ENCODE measurements around the gene CLTRN. TPM values are rescaled to one million over a fixed set of nuclear protein-coding genes. Genes with fewer than 3 reads are reported as not detected.
"Not testable (repeated sequence)": the region's sequence is repeated elsewhere in the genome, so short reads cannot be mapped to it uniquely, and the experiment has no call there.

Gene CLTRN, protein sequence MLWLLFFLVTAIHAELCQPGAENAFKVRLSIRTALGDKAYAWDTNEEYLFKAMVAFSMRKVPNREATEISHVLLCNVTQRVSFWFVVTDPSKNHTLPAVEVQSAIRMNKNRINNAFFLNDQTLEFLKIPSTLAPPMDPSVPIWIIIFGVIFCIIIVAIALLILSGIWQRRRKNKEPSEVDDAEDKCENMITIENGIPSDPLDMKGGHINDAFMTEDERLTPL
- polyA plus RNA-seq = under 1 TPM; 0.38 to 0.49 TPM

DNA sequence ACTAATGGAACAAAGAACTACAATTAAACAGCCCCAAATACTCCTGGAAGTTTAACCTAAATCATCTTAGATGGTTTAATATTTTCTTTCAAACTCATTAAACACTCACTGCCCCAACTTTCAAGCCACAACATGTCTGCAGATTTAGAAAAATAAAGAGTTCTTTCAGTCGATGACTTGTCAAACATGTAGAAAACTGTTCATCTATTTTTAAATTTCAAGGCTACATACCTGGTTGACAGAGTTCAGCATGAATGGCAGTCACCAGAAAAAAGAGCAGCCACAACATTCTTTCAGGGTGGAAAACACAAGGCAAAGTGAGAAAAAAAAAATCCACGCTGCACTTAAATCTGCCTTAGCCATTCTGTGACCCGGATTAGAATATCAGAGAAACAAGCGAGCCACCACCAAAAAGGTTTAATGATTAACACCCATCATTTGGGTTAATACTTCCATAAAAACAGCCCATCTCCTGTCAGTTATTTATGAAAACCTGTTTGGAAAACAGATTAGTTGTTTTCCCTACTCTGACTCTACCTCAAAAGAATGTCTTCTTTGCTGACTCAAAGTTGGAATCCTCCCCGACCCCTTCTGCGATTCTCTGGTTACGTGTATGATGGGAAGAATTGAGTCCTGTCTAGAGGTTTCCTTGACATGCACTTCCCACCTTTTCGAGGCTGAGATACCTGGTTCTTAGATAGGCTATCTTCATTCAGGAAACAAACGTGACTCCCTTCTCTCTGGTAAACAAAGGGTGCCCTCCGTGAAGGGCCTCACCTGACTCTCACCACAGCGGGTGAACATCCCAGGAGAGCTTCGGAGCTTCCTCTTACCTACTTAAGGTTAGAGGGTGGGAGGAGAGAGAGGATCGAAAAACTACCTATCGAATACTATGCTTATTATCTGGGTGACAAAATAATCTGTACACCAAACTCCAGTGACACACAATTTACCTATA lies at the start of gene CLTRN:
Gene CLTRN (minus strand): TSS at position 319 of the 958 bp plus-strand sequence. CDS start 30 bp downstream, at position 289.
- Histone ChIP-seq H3K4me3 (ENCODE audit: low read depth in 1 of 2, low read length in 2 of 2) (no peak within 1 kb of the TSS), H3K9me3 (ENCODE audit: control insufficient read depth in 2 of 2, insufficient read depth in 1 of 2, low read depth in 1 of 2, low read length in 1 of 2) (no peaks in the 10 kb centered on the region), H3K27me3 (ENCODE audit: control insufficient read depth in 1 of 2, insufficient read depth in 2 of 2, low read length in 2 of 2) (peaks cover 0 to 3% of the 10 kb centered on the region in 2 donors), H3K36me3 (ENCODE audit: control insufficient read depth in 2 of 2, insufficient read depth in 2 of 2, low read length in 1 of 2) (no peaks in the 10 kb centered on the region), H3K27ac (ENCODE audit: low read depth in 2 of 2, low read length in 1 of 2) (no peak within 1 kb of the TSS), H3K4me1 (ENCODE audit: control insufficient read depth in 2 of 2, insufficient read depth in 2 of 2, low read length in 1 of 2) (no peaks in the 10 kb centered on the region)
- 36 to 42% methylated on average over 14 of the region's 14 CpGs for WGBS, 2 donors

DNA sequence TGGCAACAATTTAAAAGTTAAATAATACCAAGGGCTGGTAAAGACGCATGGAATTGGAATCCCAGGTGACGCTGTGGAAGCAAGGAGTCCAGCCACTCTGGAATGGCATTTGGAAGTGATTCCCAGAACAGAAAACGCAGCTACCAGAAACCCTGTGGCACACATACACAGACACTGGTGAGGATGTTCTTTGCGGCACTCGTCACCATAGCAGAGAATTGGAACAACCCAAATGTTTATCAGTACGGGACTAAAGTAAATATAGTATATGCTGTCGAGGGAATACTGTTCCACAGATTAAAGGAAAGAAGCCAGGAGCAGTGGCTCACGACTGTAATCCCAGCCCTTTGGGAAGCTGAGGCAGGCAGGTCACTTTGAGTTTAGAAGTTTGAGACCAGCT lies 39.7 kb upstream of the CLTRN start:
- not testable (repeated sequence) for H3K9me3 ChIP-seq (ENCODE audit: control insufficient read depth in 2 of 2, insufficient read depth in 1 of 2, low read depth in 1 of 2, low read length in 1 of 2); H3K27ac ChIP-seq (ENCODE audit: low read depth in 2 of 2, low read length in 1 of 2); H3K4me3 ChIP-seq (ENCODE audit: low read depth in 1 of 2, low read length in 2 of 2); H3K27me3 ChIP-seq (ENCODE audit: control insufficient read depth in 1 of 2, insufficient read depth in 2 of 2, low read length in 2 of 2); H3K36me3 ChIP-seq (ENCODE audit: control insufficient read depth in 2 of 2, insufficient read depth in 2 of 2, low read length in 1 of 2); H3K4me1 ChIP-seq (ENCODE audit: control insufficient read depth in 2 of 2, insufficient read depth in 2 of 2, low read length in 1 of 2)
- WGBS, 2 donors = 90 to 99% methylated on average over 5 of the region's 8 CpGs

- H3K36me3 ChIP-seq (ENCODE audit: control insufficient read depth in 2 of 2, insufficient read depth in 2 of 2, low read length in 1 of 2); H3K9me3 ChIP-seq (ENCODE audit: control insufficient read depth in 2 of 2, insufficient read depth in 1 of 2, low read depth in 1 of 2, low read length in 1 of 2); H3K27me3 ChIP-seq (ENCODE audit: control insufficient read depth in 1 of 2, insufficient read depth in 2 of 2, low read length in 2 of 2); H3K27ac ChIP-seq (ENCODE audit: low read depth in 2 of 2, low read length in 1 of 2); H3K4me1 ChIP-seq (ENCODE audit: control insufficient read depth in 2 of 2, insufficient read depth in 2 of 2, low read length in 1 of 2); H3K4me3 ChIP-seq (ENCODE audit: low read depth in 1 of 2, low read length in 2 of 2): not testable (repeated sequence)
- no CpG with 5 or more reads among the region's 5 CpGs for WGBS, 2 donors
Observed at GRCh38 chrX:15703809-15704208, 39.2 kb upstream of the CLTRN start.

- no peaks in the 10 kb centered on the region for H3K27me3 ChIP-seq (ENCODE audit: control insufficient read depth in 1 of 2, insufficient read depth in 2 of 2, low read length in 2 of 2)
- no peak overlapping the region for H3K4me3 ChIP-seq (ENCODE audit: low read depth in 1 of 2, low read length in 2 of 2)
- no peaks in the 10 kb centered on the region for H3K36me3 ChIP-seq (ENCODE audit: control insufficient read depth in 2 of 2, insufficient read depth in 2 of 2, low read length in 1 of 2)
- no peaks in the 10 kb centered on the region for H3K9me3 ChIP-seq (ENCODE audit: control insufficient read depth in 2 of 2, insufficient read depth in 1 of 2, low read depth in 1 of 2, low read length in 1 of 2)
- no peak overlapping the region for H3K27ac ChIP-seq (ENCODE audit: low read depth in 2 of 2, low read length in 1 of 2)
- no peaks in the 10 kb centered on the region for H3K4me1 ChIP-seq (ENCODE audit: control insufficient read depth in 2 of 2, insufficient read depth in 2 of 2, low read length in 1 of 2)
- 97 to 98% methylated on average over 40 of the region's 40 CpGs for WGBS, 2 donors
Observed at GRCh38 chrX:15702488-15703371, 38.1 kb upstream of the CLTRN start.

- WGBS, 2 donors = 86 to 99% methylated on average over 3 of the region's 3 CpGs
- Histone ChIP-seq H3K9me3 (ENCODE audit: control insufficient read depth in 2 of 2, insufficient read depth in 1 of 2, low read depth in 1 of 2, low read length in 1 of 2) (no peaks in the 10 kb centered on the region), H3K4me1 (ENCODE audit: control insufficient read depth in 2 of 2, insufficient read depth in 2 of 2, low read length in 1 of 2) (peaks cover 0 to 2% of the 10 kb centered on the region in 2 donors), H3K27me3 (ENCODE audit: control insufficient read depth in 1 of 2, insufficient read depth in 2 of 2, low read length in 2 of 2) (no peaks in the 10 kb centered on the region), H3K36me3 (ENCODE audit: control insufficient read depth in 2 of 2, insufficient read depth in 2 of 2, low read length in 1 of 2) (peaks cover 0 to 2% of the 10 kb centered on the region in 2 donors), H3K27ac (ENCODE audit: low read depth in 2 of 2, low read length in 1 of 2) (no peak overlapping the region), H3K4me3 (ENCODE audit: low read depth in 1 of 2, low read length in 2 of 2) (no peak overlapping the region)
Observed at GRCh38 chrX:15696516-15696915, 31.9 kb upstream of the CLTRN start.

- Histone ChIP-seq H3K4me3 (ENCODE audit: low read depth in 1 of 2, low read length in 2 of 2) (no peak overlapping the region), H3K9me3 (ENCODE audit: control insufficient read depth in 2 of 2, insufficient read depth in 1 of 2, low read depth in 1 of 2, low read length in 1 of 2) (no peaks in the 10 kb centered on the region), H3K27me3 (ENCODE audit: control insufficient read depth in 1 of 2, insufficient read depth in 2 of 2, low read length in 2 of 2) (no peaks in the 10 kb centered on the region), H3K4me1 (ENCODE audit: control insufficient read depth in 2 of 2, insufficient read depth in 2 of 2, low read length in 1 of 2) (peaks cover 0 to 2% of the 10 kb centered on the region in 2 donors), H3K36me3 (ENCODE audit: control insufficient read depth in 2 of 2, insufficient read depth in 2 of 2, low read length in 1 of 2) (peaks cover 0 to 2% of the 10 kb centered on the region in 2 donors), H3K27ac (ENCODE audit: low read depth in 2 of 2, low read length in 1 of 2) (no peak overlapping the region)
- WGBS, 2 donors = 82% methylated on average over 6 of the region's 6 CpGs
Observed at GRCh38 chrX:15694941-15695451, 30.4 kb upstream of the CLTRN start.

DNA sequence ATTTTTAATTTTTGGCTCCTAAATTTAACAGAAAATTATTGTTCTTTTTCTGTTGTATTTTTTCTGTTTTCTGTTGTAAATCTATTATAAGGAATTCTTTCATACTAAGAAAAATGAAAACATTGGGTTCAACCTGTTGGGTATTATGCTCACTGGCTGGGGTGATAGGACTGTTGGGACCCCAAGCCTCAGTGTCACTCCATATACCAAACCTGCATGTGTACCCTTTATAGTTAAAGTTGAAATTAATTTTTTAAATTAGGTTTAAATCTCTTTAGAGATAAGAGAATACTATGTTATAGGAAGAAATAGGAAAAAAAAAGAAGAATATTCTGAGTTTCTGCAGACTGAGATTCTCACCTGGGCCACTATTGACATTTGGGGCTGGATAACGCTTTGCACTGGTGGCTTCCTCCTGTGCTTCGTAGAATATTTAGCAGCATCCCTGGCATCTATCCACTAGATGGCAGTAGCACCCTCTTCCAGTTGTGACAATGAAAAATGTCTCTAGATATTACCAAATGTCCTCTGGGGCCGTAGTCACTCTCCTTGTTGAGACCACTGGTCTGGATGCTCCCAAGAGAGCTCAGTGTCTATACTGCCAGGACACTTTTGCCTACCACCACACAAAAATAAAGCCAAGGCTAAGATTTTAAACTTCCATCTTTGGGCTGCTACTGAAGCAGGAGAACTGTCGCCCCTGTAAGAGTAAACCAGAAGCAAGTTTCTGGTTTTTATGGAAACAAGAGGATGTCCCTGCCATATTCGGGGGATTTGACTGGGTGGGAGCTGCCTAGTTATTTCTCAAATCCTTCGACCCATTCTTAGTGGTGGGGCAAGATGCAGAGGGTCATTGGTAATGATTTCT lies 22.4 kb upstream of the CLTRN start:
- Histone ChIP-seq H3K4me3 (ENCODE audit: low read depth in 1 of 2, low read length in 2 of 2) (no peak overlapping the region), H3K27ac (ENCODE audit: low read depth in 2 of 2, low read length in 1 of 2) (no peak overlapping the region), H3K9me3 (ENCODE audit: control insufficient read depth in 2 of 2, insufficient read depth in 1 of 2, low read depth in 1 of 2, low read length in 1 of 2) (no peaks in the 10 kb centered on the region), H3K27me3 (ENCODE audit: control insufficient read depth in 1 of 2, insufficient read depth in 2 of 2, low read length in 2 of 2) (no peaks in the 10 kb centered on the region), H3K36me3 (ENCODE audit: control insufficient read depth in 2 of 2, insufficient read depth in 2 of 2, low read length in 1 of 2) (peaks cover 0 to 4% of the 10 kb centered on the region in 2 donors), H3K4me1 (ENCODE audit: control insufficient read depth in 2 of 2, insufficient read depth in 2 of 2, low read length in 1 of 2) (no peaks in the 10 kb centered on the region)
- 44% methylated on average over 6 of the region's 6 CpGs for WGBS, 2 donors

DNA sequence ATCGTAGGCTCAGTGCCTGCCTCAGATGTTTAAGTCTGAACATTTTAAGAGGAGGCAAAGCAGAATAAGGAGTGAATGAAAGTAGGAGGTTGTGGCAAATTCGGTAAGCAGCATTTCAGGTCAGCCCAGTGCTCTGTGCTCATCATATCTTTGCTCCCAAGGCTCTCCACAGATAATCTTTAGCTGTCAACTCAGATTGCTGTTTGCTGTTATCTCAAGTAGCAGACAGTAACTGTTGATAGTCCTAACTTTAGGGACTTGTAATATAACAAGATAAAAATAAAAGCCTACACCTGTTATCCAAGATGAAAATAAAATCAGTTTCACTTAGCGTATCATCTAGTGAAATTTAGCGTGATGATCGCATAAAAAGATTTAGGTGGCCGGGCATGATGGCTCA lies 18.6 kb upstream of the CLTRN start:
- no peaks in the 10 kb centered on the region for H3K27me3 ChIP-seq (ENCODE audit: control insufficient read depth in 1 of 2, insufficient read depth in 2 of 2, low read length in 2 of 2)
- H3K4me3 ChIP-seq (ENCODE audit: low read depth in 1 of 2, low read length in 2 of 2) = no peak overlapping the region
- H3K36me3 ChIP-seq (ENCODE audit: control insufficient read depth in 2 of 2, insufficient read depth in 2 of 2, low read length in 1 of 2) = peaks cover 0 to 2% of the 10 kb centered on the region in 2 donors
- no peaks in the 10 kb centered on the region for H3K4me1 ChIP-seq (ENCODE audit: control insufficient read depth in 2 of 2, insufficient read depth in 2 of 2, low read length in 1 of 2)
- no peaks in the 10 kb centered on the region for H3K9me3 ChIP-seq (ENCODE audit: control insufficient read depth in 2 of 2, insufficient read depth in 1 of 2, low read depth in 1 of 2, low read length in 1 of 2)
- H3K27ac ChIP-seq (ENCODE audit: low read depth in 2 of 2, low read length in 1 of 2) = no peak overlapping the region
- 84 to 92% methylated on average over 6 of the region's 6 CpGs for WGBS, 2 donors
